Measurements from ENCODE around the gene TADA3. TPM values are rescaled to one million over a fixed set of nuclear protein-coding genes. Genes with fewer than 3 reads are reported as not detected.

Gene TADA3
- polyA plus RNA-seq, 2 of the 4 experiments (the other 2 are of a cell fraction), result 42.6 to 50.3 TPM

- no peak overlapping the region for H3K4me2 ChIP-seq
- no peak for FAIRE-seq
- no peak for ATAC-seq
- H3K27ac ChIP-seq, result no peak overlapping the region
- WGBS (ENCODE audit: missing lambda C conversion rate), result 94% methylated on average over 18 of the region's 18 CpGs
- no peaks in the 10 kb centered on the region for H3K4me1 ChIP-seq
- no peak for DNase-seq (ENCODE audit: low read depth in 1 of 2, low spot score in 1 of 2)
- POLR2A ChIA-PET, result no interaction called here
- no peak overlapping the region for H3K4me3 ChIP-seq
- CTCF ChIA-PET, result interaction anchor here (1.3 to 3.5 kb wide), 2 partner anchors 11 to 28 kb away, joined by 5 to 18 read pairs; partner anchors contain the start of gene BRPF1
- no peaks in the 10 kb centered on the region for H3K9me3 ChIP-seq
- no peak for TF ChIP-seq EP300 (IDR thresholded peaks at IDR 0.05)
- TF ChIP-seq ZFP36 (IDR thresholded peaks at IDR 0.05; ENCODE audit: borderline replicate concordance, partially characterized antibody), result no peak
- TF ChIP-seq, protein P1, sequence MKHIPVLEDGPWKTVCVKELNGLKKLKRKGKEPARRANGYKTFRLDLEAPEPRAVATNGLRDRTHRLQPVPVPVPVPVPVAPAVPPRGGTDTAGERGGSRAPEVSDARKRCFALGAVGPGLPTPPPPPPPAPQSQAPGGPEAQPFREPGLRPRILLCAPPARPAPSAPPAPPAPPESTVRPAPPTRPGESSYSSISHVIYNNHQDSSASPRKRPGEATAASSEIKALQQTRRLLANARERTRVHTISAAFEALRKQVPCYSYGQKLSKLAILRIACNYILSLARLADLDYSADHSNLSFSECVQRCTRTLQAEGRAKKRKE (CRISPR knock-in tag; IDR thresholded peaks at IDR 0.05; ENCODE audit: low read depth), result no peak
- TF ChIP-seq MYC (IDR thresholded peaks at IDR 0.05; ENCODE audit: borderline replicate concordance, low read length), result no peak
- TF ChIP-seq, protein P2, sequence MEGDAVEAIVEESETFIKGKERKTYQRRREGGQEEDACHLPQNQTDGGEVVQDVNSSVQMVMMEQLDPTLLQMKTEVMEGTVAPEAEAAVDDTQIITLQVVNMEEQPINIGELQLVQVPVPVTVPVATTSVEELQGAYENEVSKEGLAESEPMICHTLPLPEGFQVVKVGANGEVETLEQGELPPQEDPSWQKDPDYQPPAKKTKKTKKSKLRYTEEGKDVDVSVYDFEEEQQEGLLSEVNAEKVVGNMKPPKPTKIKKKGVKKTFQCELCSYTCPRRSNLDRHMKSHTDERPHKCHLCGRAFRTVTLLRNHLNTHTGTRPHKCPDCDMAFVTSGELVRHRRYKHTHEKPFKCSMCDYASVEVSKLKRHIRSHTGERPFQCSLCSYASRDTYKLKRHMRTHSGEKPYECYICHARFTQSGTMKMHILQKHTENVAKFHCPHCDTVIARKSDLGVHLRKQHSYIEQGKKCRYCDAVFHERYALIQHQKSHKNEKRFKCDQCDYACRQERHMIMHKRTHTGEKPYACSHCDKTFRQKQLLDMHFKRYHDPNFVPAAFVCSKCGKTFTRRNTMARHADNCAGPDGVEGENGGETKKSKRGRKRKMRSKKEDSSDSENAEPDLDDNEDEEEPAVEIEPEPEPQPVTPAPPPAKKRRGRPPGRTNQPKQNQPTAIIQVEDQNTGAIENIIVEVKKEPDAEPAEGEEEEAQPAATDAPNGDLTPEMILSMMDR (IDR thresholded peaks at IDR 0.05), result no peak
Observed at GRCh38 chr3:9743548-9743947, 48.7 kb downstream of the TADA3 start.

- 100% methylated on average over 1 of the region's 1 CpG for WGBS (ENCODE audit: missing lambda C conversion rate)
- no peak for ATAC-seq
- POLR2A ChIA-PET, result no interaction called here
- no peak overlapping the region for H3K27ac ChIP-seq
- CTCF ChIA-PET, result interaction anchor here (1.0 to 3.5 kb wide), 3 partner anchors 8 to 27 kb away, joined by 3 to 18 read pairs (median 5); partner anchors contain the start of gene BRPF1
- no peak for FAIRE-seq
- H3K4me2 ChIP-seq, result no peak overlapping the region
- H3K9me3 ChIP-seq, result no peaks in the 10 kb centered on the region
- TF ChIP-seq ZFP36 (IDR thresholded peaks at IDR 0.05; ENCODE audit: borderline replicate concordance, partially characterized antibody), result peak; percentile 60
- TF ChIP-seq PHF8 (IDR thresholded peaks at IDR 0.05; ENCODE audit: borderline replicate concordance, low read depth), result no peak
- H3K4me3 ChIP-seq, result no peak overlapping the region
- H3K4me1 ChIP-seq, result no peaks in the 10 kb centered on the region
- DNase-seq (ENCODE audit: low read depth in 1 of 2, low spot score in 1 of 2), result no peak
Observed at GRCh38 chr3:9742560-9742959, 49.7 kb downstream of the TADA3 start.

- CTCF ChIA-PET, result interaction anchor here (1.2 to 2.2 kb wide), 3 partner anchors 10 to 23 kb away, joined by 3 to 10 read pairs (median 5); no protein-coding TSS in a partner anchor
- no peak overlapping the region for H3K4me2 ChIP-seq
Observed at GRCh38 chr3:9739181-9739580, 53.1 kb downstream of the TADA3 start.

GRCh38 chr3:9736831-9737230 is 55.4 kb downstream of the TADA3 start:
- Histone ChIP-seq H3K4me2 (no peak overlapping the region), H3K27ac (no peak overlapping the region), H3K9me3 (no peaks in the 10 kb centered on the region), H3K4me1 (peaks cover 12% of the 10 kb centered on the region), H3K4me3 (no peak overlapping the region)
- ChIA-PET CTCF (interaction anchor here (0.7 to 3.9 kb wide), 4 partner anchors 10 to 18 kb away, joined by 4 to 18 read pairs (median 12); partner anchors contain the start of gene OGG1), POLR2A (interaction anchor here (1.0 kb wide), 1 partner anchor 13 kb away, joined by 4 read pairs; the partner anchor contains the start of gene OGG1)
- no peak for DNase-seq (ENCODE audit: low read depth in 1 of 2, low spot score in 1 of 2)
- FAIRE-seq, result no peak
- ATAC-seq, result no peak
- 70% methylated on average over 2 of the region's 2 CpGs for WGBS (ENCODE audit: missing lambda C conversion rate)
- TF ChIP-seq REST (IDR thresholded peaks at IDR 0.05) (no peak), NPAS2 (CRISPR knock-in tag; IDR thresholded peaks at IDR 0.05; ENCODE audit: borderline replicate concordance) (no peak), HEYL (CRISPR knock-in tag; IDR thresholded peaks at IDR 0.05) (no peak), NFE2L2 (conservative IDR thresholded peaks at IDR 0.05; ENCODE audit: low read length) (no peak), RCOR1 (IDR thresholded peaks at IDR 0.05; ENCODE audit: low read depth, low read length) (no peak), HES2 (IDR thresholded peaks at IDR 0.05) (no peak), POLR2AphosphoS2 (conservative IDR thresholded peaks at IDR 0.05; ENCODE audit: low read length) (no peak), FOXS1 (CRISPR knock-in tag; IDR thresholded peaks at IDR 0.05) (no peak), FOSB (CRISPR knock-in tag; IDR thresholded peaks at IDR 0.05) (no peak), HOXA7 (CRISPR knock-in tag; IDR thresholded peaks at IDR 0.05) (no peak)

More at GRCh38 chr3:9739181-9739580, 53.1 kb downstream of the TADA3 start:
- Histone ChIP-seq H3K27ac (no peak overlapping the region), H3K4me3 (no peak overlapping the region), H3K4me1 (no peaks in the 10 kb centered on the region), H3K9me3 (no peaks in the 10 kb centered on the region)
- 93% methylated on average over 10 of the region's 15 CpGs for WGBS (ENCODE audit: missing lambda C conversion rate)
- TF ChIP-seq MAX (IDR thresholded peaks at IDR 0.05) (no peak), EP300 (IDR thresholded peaks at IDR 0.05) (no peak), NPAS2 (CRISPR knock-in tag; IDR thresholded peaks at IDR 0.05; ENCODE audit: borderline replicate concordance) (no peak), RFX5 (IDR thresholded peaks at IDR 0.05) (no peak), RCOR1 (IDR thresholded peaks at IDR 0.05; ENCODE audit: low read depth, low read length) (no peak), JUNB (IDR thresholded peaks at IDR 0.05) (no peak), HDAC2 (IDR thresholded peaks at IDR 0.05) (no peak)
- no peak for FAIRE-seq
- no peak for DNase-seq (ENCODE audit: low read depth in 1 of 2, low spot score in 1 of 2)
- POLR2A ChIA-PET, result no interaction called here
- ATAC-seq, result no peak
